HUES48 (cell line): ENCODE measurements around the gene ZMYND8.
A peak's percentile ranks its signal among the peaks of the same experiment; 100 is the strongest.
"Not testable (repeated sequence)": the region's sequence is repeated elsewhere in the genome, so short reads cannot be mapped to it uniquely, and the experiment has no call there.

Source experiments
- H3K27ac ChIP-seq: one replicate; pipeline ENCODE4 v1.7.0; 2013; ENCODE audit warnings: low read depth, low read length, inconsistent platforms
- H3K27me3 ChIP-seq: 2 replicates; pipeline ENCODE4 v1.6.1; 2013; ENCODE audit warnings: mild to moderate bottlenecking, low read length; ENCODE audit not compliant: control insufficient read depth, insufficient read depth
- H3K36me3 ChIP-seq: 2 replicates; pipeline ENCODE4 v1.6.1; 2013; ENCODE audit warnings: low read length; ENCODE audit not compliant: control insufficient read depth, insufficient read depth
- H3K4me1 ChIP-seq: 2 replicates; pipeline ENCODE4 v1.6.1; 2013; ENCODE audit warnings: mild to moderate bottlenecking, low read length; ENCODE audit not compliant: control insufficient read depth, insufficient read depth
- H3K4me3 ChIP-seq: 2 replicates; pipeline ENCODE4 v1.5.1; 2013; ENCODE audit warnings: mild to moderate bottlenecking, low read depth, low read length
- H3K9ac ChIP-seq: 2 replicates; pipeline ENCODE4 v1.6.1; 2013; ENCODE audit warnings: mild to moderate bottlenecking, low read depth, low read length, moderate library complexity
- H3K9me3 ChIP-seq: 2 replicates; pipeline ENCODE4 v1.6.1; 2013; ENCODE audit warnings: low read length; ENCODE audit not compliant: control insufficient read depth, insufficient read depth

The ZMYND8 gene

GRCh38 chr20:47356526-47357295 is at the start of gene ZMYND8:
ZMYND8 (minus strand) TSS chr20:47356699; CDS start chr20:47356670, 29 bp downstream.
- H3K4me3 ChIP-seq, result peak within 1 kb of the TSS; percentile 28; the same call in 1 of the 2 replicates
- peaks cover 33% of the 10 kb centered on the region for H3K36me3 ChIP-seq

GRCh38 chr20:47405775-47406325 is 49.4 kb upstream of the ZMYND8 start:
- Histone ChIP-seq H3K36me3 (no peaks in the 10 kb centered on the region), H3K4me1 (no peaks in the 10 kb centered on the region), H3K27ac (no peak overlapping the region), H3K4me3 (no peak overlapping the region), H3K9ac (no peak overlapping the region), H3K27me3 (no peaks in the 10 kb centered on the region), H3K9me3 (peaks cover under 1% of the 10 kb centered on the region; the same call in 1 of the 2 replicates)

More at GRCh38 chr20:47356526-47357295, at the start of gene ZMYND8:
- Histone ChIP-seq H3K27me3 (no peaks in the 10 kb centered on the region), H3K9me3 (no peaks in the 10 kb centered on the region), H3K9ac (peak within 1 kb of the TSS; percentile 69), H3K4me1 (peaks cover 98% of the 10 kb centered on the region), H3K27ac (peak within 1 kb of the TSS; percentile 99)

GRCh38 chr20:47400685-47401084 is 44.2 kb upstream of the ZMYND8 start:
- Histone ChIP-seq H3K9me3 (peaks cover 6% of the 10 kb centered on the region), H3K9ac (no peak overlapping the region), H3K36me3 (no peaks in the 10 kb centered on the region), H3K4me1 (no peaks in the 10 kb centered on the region), H3K27me3 (no peaks in the 10 kb centered on the region), H3K27ac (no peak overlapping the region), H3K4me3 (no peak overlapping the region)

- Histone ChIP-seq H3K36me3 (no peaks in the 10 kb centered on the region), H3K4me3 (no peak overlapping the region), H3K9me3 (peaks cover 6% of the 10 kb centered on the region), H3K9ac (no peak overlapping the region), H3K27ac (no peak overlapping the region), H3K27me3 (no peaks in the 10 kb centered on the region), H3K4me1 (no peaks in the 10 kb centered on the region)
Measured at GRCh38 chr20:47397652-47398301, 41.3 kb upstream of the ZMYND8 start.

- H3K4me3 ChIP-seq, result no peak overlapping the region
- H3K27me3 ChIP-seq, result no peaks in the 10 kb centered on the region
- H3K27ac ChIP-seq, result no peak overlapping the region
- no peak overlapping the region for H3K9ac ChIP-seq
- H3K36me3 ChIP-seq, result no peaks in the 10 kb centered on the region
- peaks cover 6% of the 10 kb centered on the region for H3K9me3 ChIP-seq
- H3K4me1 ChIP-seq, result no peaks in the 10 kb centered on the region
Measured at GRCh38 chr20:47396762-47397476, 40.4 kb upstream of the ZMYND8 start.

- not testable (repeated sequence) for H3K4me3 ChIP-seq, H3K36me3 ChIP-seq, H3K27ac ChIP-seq, H3K4me1 ChIP-seq, H3K9me3 ChIP-seq, H3K27me3 ChIP-seq, H3K9ac ChIP-seq
Measured at GRCh38 chr20:47393796-47394514, 37.5 kb upstream of the ZMYND8 start.

GRCh38 chr20:47392721-47393073 is 36.2 kb upstream of the ZMYND8 start:
- no peak overlapping the region for H3K4me3 ChIP-seq
- no peaks in the 10 kb centered on the region for H3K4me1 ChIP-seq
- H3K36me3 ChIP-seq, result no peaks in the 10 kb centered on the region
- H3K27ac ChIP-seq, result no peak overlapping the region
- no peaks in the 10 kb centered on the region for H3K9me3 ChIP-seq
- H3K27me3 ChIP-seq, result no peaks in the 10 kb centered on the region
- H3K9ac ChIP-seq, result no peak overlapping the region

GRCh38 chr20:47392015-47392720 is 35.7 kb upstream of the ZMYND8 start:
- H3K27me3 ChIP-seq, result no peaks in the 10 kb centered on the region
- no peak overlapping the region for H3K4me3 ChIP-seq
- H3K36me3 ChIP-seq, result no peaks in the 10 kb centered on the region
- no peak overlapping the region for H3K9ac ChIP-seq
- no peak overlapping the region for H3K27ac ChIP-seq
- no peaks in the 10 kb centered on the region for H3K9me3 ChIP-seq
- no peaks in the 10 kb centered on the region for H3K4me1 ChIP-seq

- Histone ChIP-seq H3K27me3 (no peaks in the 10 kb centered on the region), H3K4me3 (no peak overlapping the region), H3K9me3 (no peaks in the 10 kb centered on the region), H3K36me3 (no peaks in the 10 kb centered on the region), H3K9ac (no peak overlapping the region), H3K4me1 (no peaks in the 10 kb centered on the region), H3K27ac (no peak overlapping the region)
Measured at GRCh38 chr20:47391276-47392010, 34.9 kb upstream of the ZMYND8 start.
